ENCODE data around the gene GPBP1L1. TPM values are rescaled to one million over a fixed set of nuclear protein-coding genes. Genes with fewer than 3 reads are reported as not detected.

The GPBP1L1 gene
- total and polyA plus RNA-seq, 8 donors, result 21.9 to 84.3 (median 53.7) TPM

GRCh38 chr1:45583666-45584350, 102.5 kb downstream of the GPBP1L1 start, which contains the start of gene NASP:
NASP (plus strand) TSS chr1:45584041; CDS start chr1:45584147, 106 bp downstream.
- DNase-seq, result peak; percentile 83 to 94 (median 91)
- WGBS, 2 donors, result 0% methylated on average over 34 to 40 of the region's 41 CpGs
- intact Hi-C loops (cut with DNase I), result no loop called here
- peak within 1 kb of the TSS; percentile 87 to 99 (median 95) for H3K4me3 ChIP-seq
- FAIRE-seq, result no peak
- TF ChIP-seq CTCF (IDR thresholded peaks at IDR 0.05), result no peak
- peaks cover 0 to 17% (median 0%) of the 10 kb centered on the region in 3 donors for H3K4me1 ChIP-seq
- no peaks in the 10 kb centered on the region for H3K27me3 ChIP-seq
- H3K9me3 ChIP-seq, result no peaks in the 10 kb centered on the region
- no peaks in the 10 kb centered on the region for H3K36me3 ChIP-seq
- ATAC-seq, result peak; percentile 87 to 91 (median 88)
- peak within 1 kb of the TSS; percentile 79 to 92 (median 89) for H3K27ac ChIP-seq

GRCh38 chr1:45583264-45583665, 103.1 kb downstream of the GPBP1L1 start:
- 0% methylated on average over 19 of the region's 19 CpGs for WGBS, 2 donors
- peak; percentile 90 for FAIRE-seq

More at GRCh38 chr1:45583264-45583665, 103.1 kb downstream of the GPBP1L1 start:
- intact Hi-C loops (cut with DNase I), result no loop called here
- H3K36me3 ChIP-seq, result no peaks in the 10 kb centered on the region
- H3K4me3 ChIP-seq, result peak overlapping the region; percentile 87 to 99 (median 95)
- H3K4me1 ChIP-seq, result peaks cover 0 to 17% (median 0%) of the 10 kb centered on the region in 3 donors
- peak overlapping the region; percentile 79 to 92 (median 89) for H3K27ac ChIP-seq
- DNase-seq (peak; percentile 86 to 97 (median 96)), ATAC-seq (peak; percentile 79 to 88 (median 88))
- no peaks in the 10 kb centered on the region for H3K9me3 ChIP-seq
- H3K27me3 ChIP-seq, result no peaks in the 10 kb centered on the region
- no peak for TF ChIP-seq CTCF (IDR thresholded peaks at IDR 0.05)

Other genes with a start within 250 kb of the GPBP1L1 start
- gene TESK2, start 195.4 kb downstream of the GPBP1L1 start, total RNA-seq, result 1 to 10 TPM; 1.9 to 3.6 (median 2.6) TPM
- 1 to 10 TPM; 1.5 to 3.2 TPM for gene TESK2, start 195.4 kb downstream of the GPBP1L1 start, polyA plus RNA-seq
- gene CCDC163, start 186.5 kb downstream of the GPBP1L1 start, total RNA-seq, result 1 to 10 TPM; 1.2 to 4.0 (median 2.2) TPM
- 1 to 10 TPM; 3.2 to 4.6 TPM for gene CCDC163, start 186.5 kb downstream of the GPBP1L1 start, polyA plus RNA-seq
- gene MMACHC, start 186.2 kb downstream of the GPBP1L1 start, total RNA-seq, result 1 to 10 TPM; 3.2 to 5.7 (median 4.0) TPM
- 1 to 10 TPM; 1.2 to 1.5 TPM for gene MMACHC, start 186.2 kb downstream of the GPBP1L1 start, polyA plus RNA-seq
- gene PRDX1, start 164.6 kb downstream of the GPBP1L1 start, total RNA-seq, result 100 to 1,000 TPM in 2 of 6 donors, 10 to 100 TPM in 4; 49.3 to 124 (median 61.7) TPM
- gene PRDX1, start 164.6 kb downstream of the GPBP1L1 start, polyA plus RNA-seq, result 100 to 1,000 TPM; 111 to 142 TPM
- 100 to 1,000 TPM in 3 of 6 donors, 10 to 100 TPM in 3; 77.6 to 127 (median 110) TPM for gene AKR1A1, start 135.7 kb downstream of the GPBP1L1 start, total RNA-seq
- 100 to 1,000 TPM; 133 to 138 TPM for gene AKR1A1, start 135.7 kb downstream of the GPBP1L1 start, polyA plus RNA-seq
- gene NASP, start 102.5 kb downstream of the GPBP1L1 start, total RNA-seq, result 10 to 100 TPM; 14.5 to 29.5 (median 21.7) TPM
- gene NASP, start 102.5 kb downstream of the GPBP1L1 start, polyA plus RNA-seq, result 100 to 1,000 TPM in 1 of 2 donors, 10 to 100 TPM in 1; 55.6 to 113 TPM
- 1 to 10 TPM in 3 of 6 donors, under 1 TPM in 3; 0.64 to 1.6 (median 1.1) TPM for gene CCDC17, start 62.5 kb downstream of the GPBP1L1 start, total RNA-seq
- 1 to 10 TPM; 2.1 to 2.3 TPM for gene CCDC17, start 62.5 kb downstream of the GPBP1L1 start, polyA plus RNA-seq
- 10 to 100 TPM in 1 of 6 donors, 1 to 10 TPM in 5; 5.7 to 11.2 (median 7.9) TPM for gene TMEM69, start 1.6 kb upstream of the GPBP1L1 start, total RNA-seq
- gene TMEM69, start 1.6 kb upstream of the GPBP1L1 start, polyA plus RNA-seq, result 10 to 100 TPM in 1 of 2 donors, 1 to 10 TPM in 1; 5.9 to 13.6 TPM
- 10 to 100 TPM in 1 of 6 donors, 1 to 10 TPM in 5; 7.3 to 11.3 (median 9.0) TPM for gene IPP, start 64.1 kb upstream of the GPBP1L1 start, total RNA-seq
- gene IPP, start 64.1 kb upstream of the GPBP1L1 start, polyA plus RNA-seq, result 1 to 10 TPM; 3.1 to 3.5 TPM
- gene MAST2, start 117.1 kb upstream of the GPBP1L1 start, total RNA-seq, result 10 to 100 TPM in 1 of 6 donors, 1 to 10 TPM in 5; 5.1 to 14.5 (median 6.4) TPM
- 10 to 100 TPM in 1 of 2 donors, 1 to 10 TPM in 1; 9.8 to 12.6 TPM for gene MAST2, start 117.1 kb upstream of the GPBP1L1 start, polyA plus RNA-seq

All from pancreas (tissue), 10 donors.